Sigmoid colon (tissue), 7 donors: Measurements from ENCODE around the gene JAG2. TPM values are rescaled to one million over a fixed set of nuclear protein-coding genes. Genes with fewer than 3 reads are reported as not detected.

ENCODE experiments used
- DNase-seq: peaks from one replicate; pipeline ENCODE4 v3.0.0-alpha.2; 2019
- H3K27ac ChIP-seq, 4 donors: fragments of 200-600 bp; sonication (generic); one replicate each; pipeline ENCODE4 v1.5.1; 2016 to 2019; ENCODE audit warnings: mild to moderate bottlenecking in 1 of 4
- H3K27me3 ChIP-seq, 3 donors: fragments of 200-600 bp; sonication (generic); one replicate each; pipeline ENCODE4 v1.5.1; 2019; ENCODE audit warnings: mild to moderate bottlenecking in 1 of 3
- H3K36me3 ChIP-seq, 4 donors: fragments of 200-600 bp; sonication (generic); one replicate each; pipeline ENCODE4 v1.5.1; 2016 to 2019
- H3K4me1 ChIP-seq, 4 donors: fragments of 200-600 bp; sonication (generic); one replicate each; pipeline ENCODE4 v1.5.1; 2017 to 2019
- H3K4me3 ChIP-seq, 4 donors: fragments of 200-600 bp; sonication (generic); one replicate each; pipeline ENCODE4 v1.5.1; 2017 to 2019; ENCODE audit warnings: mild to moderate bottlenecking in 2 of 4, moderate library complexity in 1 of 4
- H3K9me3 ChIP-seq, 4 donors: fragments of 200-600 bp in 3 of 4; sonication (generic) in 3 of 4; one replicate each; pipeline versions ENCODE4 v1.5.1 to v1.6.1; 2013 to 2019
- CTCF ChIP-seq, 4 experiments: fragments of 450-650 bp in 3 of 4; fragments of 200-600 bp in 1 of 4; IDR thresholded peaks; one replicate each; pipeline ENCODE4 v1.5.1; 2016 to 2019; ENCODE audit warnings: antibody characterized with exemption in 4 of 4, mild to moderate bottlenecking in 3 of 4, moderate library complexity in 2 of 4
- EP300 ChIP-seq, 4 donors: sonication (generic); formaldehyde crosslinking; IDR thresholded peaks; one replicate each; pipeline ENCODE4 v1.6.1; 2017; ENCODE audit warnings: antibody characterized with exemption in 4 of 4
- POLR2A ChIP-seq, 2 donors: fragments of 450-650 bp; IDR thresholded peaks; one replicate each; pipeline ENCODE4 v1.6.1; 2016; ENCODE audit warnings: antibody characterized with exemption in 2 of 2, mild to moderate bottlenecking in 2 of 2, moderate library complexity in 2 of 2
- POLR2AphosphoS5 ChIP-seq, 4 donors: sonication (generic); formaldehyde crosslinking; IDR thresholded peaks; one replicate each; pipeline ENCODE4 v1.6.1; 2017; ENCODE audit warnings: antibody characterized with exemption in 4 of 4
- WGBS, 2 donors: extraction: QIAGEN DNeasy Blood & Tissue Kit; methylation state at CpG; one replicate each; pipeline ENCODE4 v1.1.7; 2013; 5-methylcytosine and 5-hydroxymethylcytosine counted together
- intact Hi-C: fragments of 100-400 bp; cut with DNase I; formaldehyde crosslinking; loops from one replicate; pipeline ENCODE4 v1.15.1; 2023
- polyA plus RNA-seq, 3 donors: library from polyadenylated mRNA; stranded (reverse); fragments of 200-250 nt; gene quantifications; one replicate each; pipeline ENCODE4 v1.2.3, GENCODE V29; 2013
- total RNA-seq, 4 donors: library from RNA; depleted of rRNA; stranded (reverse); fragments of >200 nt; gene quantifications; one replicate each; pipeline ENCODE4 v1.1.0, GENCODE V29; 2016
- donor health status: healthy with polysubstance abuse.
- donor health status: Bipolar disorder and iron deficiency.
- donor health status: healthy.

The JAG2 gene
- total and polyA plus RNA-seq, 7 donors: 0.60 to 12.3 (median 3.2) TPM

- 96% methylated on average over 60 of the region's 60 CpGs for whole genome bisulfite sequencing, 2 donors
- TF ChIP-seq POLR2A (IDR thresholded peaks at IDR 0.05) (no peak), POLR2AphosphoS5 (IDR thresholded peaks at IDR 0.05) (no peak), EP300 (IDR thresholded peaks at IDR 0.05) (no peak), CTCF (IDR thresholded peaks at IDR 0.05) (no peak)
- Histone ChIP-seq H3K4me1 (no peaks in the 10 kb centered on the region), H3K27ac (no peak overlapping the region), H3K4me3 (no peak overlapping the region), H3K36me3 (no peaks in the 10 kb centered on the region), H3K27me3 (no peaks in the 10 kb centered on the region), H3K9me3 (peaks cover 4 to 13% (median 9%) of the 10 kb centered on the region in 4 donors)
- peak; percentile 52 for DNase-seq
- intact Hi-C loops: no loop called here
These were observed 25.7 kb downstream of the JAG2 start for GRCh38 chr14:105142651-105143450.

- intact Hi-C loops: no loop called here
- Histone ChIP-seq H3K27ac (no peak overlapping the region), H3K9me3 (peaks cover 4 to 13% (median 9%) of the 10 kb centered on the region in 4 donors), H3K27me3 (no peaks in the 10 kb centered on the region), H3K4me3 (no peak overlapping the region), H3K36me3 (no peaks in the 10 kb centered on the region), H3K4me1 (no peaks in the 10 kb centered on the region)
- TF ChIP-seq POLR2A (IDR thresholded peaks at IDR 0.05): no peak
- TF ChIP-seq EP300 (IDR thresholded peaks at IDR 0.05): no peak
- no peak for TF ChIP-seq POLR2AphosphoS5 (IDR thresholded peaks at IDR 0.05)
- no peak for TF ChIP-seq CTCF (IDR thresholded peaks at IDR 0.05)
- WGBS, 2 donors: 90 to 93% methylated on average over 43 of the region's 43 CpGs
- DNase-seq: peak; percentile 48
These were observed 26.9 kb downstream of the JAG2 start for GRCh38 chr14:105141486-105142281.

GRCh38 chr14:105141026-105141425 lies 27.6 kb downstream of the JAG2 start:
- 95% methylated on average over 6 of the region's 6 CpGs for WGBS, 2 donors
- peaks cover 4 to 13% (median 9%) of the 10 kb centered on the region in 4 donors for H3K9me3 ChIP-seq
- H3K4me1 ChIP-seq: no peaks in the 10 kb centered on the region
- H3K4me3 ChIP-seq: no peak overlapping the region
- no peaks in the 10 kb centered on the region for H3K36me3 ChIP-seq
- no peak for TF ChIP-seq POLR2A (IDR thresholded peaks at IDR 0.05)
- no peak overlapping the region for H3K27ac ChIP-seq
- DNase-seq: peak; percentile 14
- intact Hi-C loops: no loop called here
- no peaks in the 10 kb centered on the region for H3K27me3 ChIP-seq

GRCh38 chr14:105140581-105140980 lies 28.0 kb downstream of the JAG2 start:
- peaks cover 4 to 13% (median 9%) of the 10 kb centered on the region in 4 donors for H3K9me3 ChIP-seq
- no peaks in the 10 kb centered on the region for H3K36me3 ChIP-seq
- intact Hi-C loops: no loop called here
- H3K27me3 ChIP-seq: no peaks in the 10 kb centered on the region
- H3K4me1 ChIP-seq: no peaks in the 10 kb centered on the region
- TF ChIP-seq POLR2A (IDR thresholded peaks at IDR 0.05) (no peak), EP300 (IDR thresholded peaks at IDR 0.05) (no peak), CTCF (IDR thresholded peaks at IDR 0.05) (no peak), POLR2AphosphoS5 (IDR thresholded peaks at IDR 0.05) (no peak)
- H3K4me3 ChIP-seq: no peak overlapping the region
- H3K27ac ChIP-seq: no peak overlapping the region
- 93 to 96% methylated on average over 7 of the region's 7 CpGs for WGBS, 2 donors
- DNase-seq: peak; percentile 43

- TF ChIP-seq CTCF (IDR thresholded peaks at IDR 0.05): no peak
- TF ChIP-seq EP300 (IDR thresholded peaks at IDR 0.05): no peak
- TF ChIP-seq POLR2A (IDR thresholded peaks at IDR 0.05): no peak
- no peak for TF ChIP-seq POLR2AphosphoS5 (IDR thresholded peaks at IDR 0.05)
- Histone ChIP-seq H3K4me3 (no peak overlapping the region), H3K4me1 (no peaks in the 10 kb centered on the region), H3K27ac (no peak overlapping the region), H3K9me3 (peaks cover 4 to 13% (median 9%) of the 10 kb centered on the region in 4 donors), H3K27me3 (no peaks in the 10 kb centered on the region), H3K36me3 (no peaks in the 10 kb centered on the region)
- intact Hi-C loops: no loop called here
- WGBS, 2 donors: 98% methylated on average over 5 of the region's 5 CpGs
- peak; percentile 55 for DNase-seq
These were observed 28.7 kb downstream of the JAG2 start for GRCh38 chr14:105139831-105140239.
